NCI-H446 (cell line): ENCODE results near the gene EGLN3.
A peak's percentile ranks its signal among the peaks of the same experiment; 100 is the strongest.
"Not testable (repeated sequence)": the region's sequence is repeated elsewhere in the genome, so short reads cannot be mapped to it uniquely, and the experiment has no call there.

ENCODE experiments used
- DNase-seq, 2 experiments: peaks; one replicate each; lab custom pipeline; 2025; lab: John Stamatoyannopoulos, UW

EGLN3 gene

DNA sequence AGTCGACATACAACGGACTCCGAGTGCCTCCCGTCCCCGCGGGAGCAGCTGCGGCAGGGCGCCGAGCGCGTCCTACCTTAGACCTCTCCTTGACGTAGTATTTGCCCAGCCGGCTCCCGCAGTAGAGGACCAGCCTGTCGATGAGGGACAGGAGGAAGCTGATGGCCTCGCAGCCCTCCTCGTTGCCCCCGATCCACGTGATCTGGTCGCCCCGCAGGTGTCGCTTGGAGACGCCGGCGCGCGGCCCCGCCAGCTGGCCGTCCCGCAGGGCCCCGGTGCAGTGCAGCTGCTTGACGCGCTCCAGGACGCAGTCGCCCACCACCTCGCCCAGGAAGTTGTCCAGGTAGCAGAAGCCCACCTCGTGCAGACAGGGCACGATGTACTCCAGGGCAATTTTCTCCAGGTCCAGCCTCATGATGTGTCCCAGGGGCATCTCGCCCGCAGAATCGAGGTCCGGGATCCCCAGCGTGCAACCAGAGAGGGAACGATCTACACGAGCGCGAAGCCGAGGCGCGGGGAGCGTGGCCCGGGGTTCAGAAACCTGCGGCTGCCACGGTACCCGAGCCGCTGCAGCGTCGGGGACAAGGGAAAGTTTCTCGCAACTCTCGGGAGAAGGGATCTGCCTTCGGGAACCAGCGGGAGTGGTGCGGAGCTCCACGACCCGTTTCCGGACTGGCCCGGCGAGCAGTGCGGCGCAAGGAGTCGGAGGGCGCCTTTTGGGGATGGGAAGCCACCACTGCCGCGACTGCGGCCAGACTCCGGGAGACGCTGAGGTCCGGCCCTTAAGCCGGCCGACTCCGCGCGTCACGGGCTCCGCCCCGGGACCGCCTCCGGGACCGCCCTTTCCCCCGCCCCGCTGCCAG, at the start of gene EGLN3:
Gene EGLN3, minus strand, starts transcription at position 755 of the 863 bp plus-strand sequence. Its CDS starts 322 bp downstream, at position 433.
- peak; percentile 81 to 94 for DNase-seq

DNA sequence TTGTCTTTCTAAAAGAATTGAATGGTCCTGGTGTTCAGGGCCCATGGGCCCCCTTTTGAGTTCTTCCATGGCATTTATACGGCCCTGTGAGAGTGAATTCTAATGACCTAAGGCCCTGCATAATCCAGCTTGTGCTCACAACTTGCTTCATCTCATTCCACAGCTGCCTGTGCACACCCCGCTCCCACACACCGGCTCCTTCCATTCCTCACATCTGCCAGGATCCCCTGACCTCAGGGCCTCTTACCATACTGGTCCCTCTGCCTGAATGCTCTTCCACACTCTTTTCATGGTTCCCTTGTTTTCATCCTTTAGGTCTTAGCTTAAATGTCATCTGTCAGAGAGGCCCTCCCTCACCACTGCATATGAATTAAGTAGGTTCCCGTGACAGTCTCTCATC, 49.5 kb upstream of the EGLN3 start:
- DNase-seq: no peak

DNA sequence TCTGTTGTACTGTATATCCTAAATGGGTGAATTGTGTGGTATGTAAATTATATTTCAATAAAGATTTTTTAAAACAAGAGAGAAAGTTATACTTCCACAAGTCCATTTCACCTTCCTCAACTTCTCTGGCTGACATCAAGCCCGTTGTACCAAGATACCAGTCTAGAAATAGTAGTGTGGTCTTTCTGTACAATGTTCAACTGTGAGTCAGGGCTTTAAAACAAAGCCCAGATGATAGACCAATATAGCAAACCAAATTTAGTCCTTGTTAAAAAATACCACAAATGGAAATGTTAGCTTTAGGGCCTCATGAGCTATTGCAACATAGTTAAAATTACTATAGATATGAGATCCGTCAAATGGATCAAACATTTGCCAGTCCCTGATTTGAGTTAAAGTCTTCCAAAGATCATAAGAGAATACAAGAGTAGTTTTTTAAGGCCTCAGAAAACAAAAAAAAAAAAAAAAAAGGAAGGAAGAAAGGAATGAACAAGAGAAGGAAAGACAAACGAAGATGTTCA, 49.0 kb upstream of the EGLN3 start:
- no peak for DNase-seq

DNA sequence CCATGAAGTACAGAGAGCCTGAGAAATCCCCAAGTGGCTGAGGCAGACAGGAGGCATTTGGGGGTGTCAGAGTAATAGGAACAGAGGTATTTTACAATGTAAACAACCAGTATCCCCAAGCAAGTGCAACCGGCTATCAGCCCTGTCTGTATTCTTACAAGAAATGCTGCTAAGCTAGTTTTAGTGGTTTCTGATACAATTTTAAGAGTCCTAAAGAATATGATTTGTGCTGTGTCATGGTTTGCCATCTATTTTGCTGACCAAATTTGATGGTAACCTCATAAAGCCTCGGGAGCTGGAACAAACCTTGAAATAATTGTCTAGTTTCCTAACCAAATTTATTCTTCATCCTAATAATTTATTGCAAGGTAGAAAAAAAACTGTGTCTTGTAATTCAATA, 46.7 kb upstream of the EGLN3 start:
- no peak for DNase-seq

DNA sequence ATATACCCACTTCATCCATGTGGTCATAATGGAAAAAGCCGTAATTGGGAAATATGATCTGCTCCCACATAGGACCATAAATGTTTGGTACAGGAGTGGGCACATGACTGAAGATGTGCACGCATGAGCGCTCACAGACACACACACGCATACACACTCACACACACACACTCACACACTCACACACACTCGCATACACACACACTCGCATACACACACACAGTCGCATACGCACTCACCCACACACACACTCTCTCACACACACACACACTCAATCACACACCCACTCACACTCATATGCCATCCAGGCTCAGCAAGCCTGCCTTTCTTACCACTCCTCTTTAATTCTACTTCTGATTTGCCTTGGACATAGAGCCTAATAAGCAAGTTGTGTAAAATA, 45.6 kb upstream of the EGLN3 start:
- DNase-seq: no peak

DNA sequence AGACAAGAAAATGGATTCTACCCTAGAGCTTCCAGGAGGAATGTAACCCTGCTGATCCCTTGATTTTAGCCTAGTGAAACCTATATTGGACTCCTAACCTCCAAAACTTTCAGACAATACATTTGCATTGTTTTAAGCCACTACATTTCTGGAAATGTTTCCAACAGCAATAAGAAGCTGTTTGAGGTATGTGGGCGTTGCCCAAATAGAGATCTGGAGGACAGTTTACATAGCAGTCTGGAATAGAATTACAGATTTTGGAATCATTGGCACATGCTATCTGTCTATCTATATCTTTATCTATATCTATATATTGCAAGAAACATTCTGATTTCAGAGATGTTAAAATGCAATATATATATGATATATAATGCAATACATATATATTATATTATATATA, 42.4 kb upstream of the EGLN3 start:
- no peak for DNase-seq

DNA sequence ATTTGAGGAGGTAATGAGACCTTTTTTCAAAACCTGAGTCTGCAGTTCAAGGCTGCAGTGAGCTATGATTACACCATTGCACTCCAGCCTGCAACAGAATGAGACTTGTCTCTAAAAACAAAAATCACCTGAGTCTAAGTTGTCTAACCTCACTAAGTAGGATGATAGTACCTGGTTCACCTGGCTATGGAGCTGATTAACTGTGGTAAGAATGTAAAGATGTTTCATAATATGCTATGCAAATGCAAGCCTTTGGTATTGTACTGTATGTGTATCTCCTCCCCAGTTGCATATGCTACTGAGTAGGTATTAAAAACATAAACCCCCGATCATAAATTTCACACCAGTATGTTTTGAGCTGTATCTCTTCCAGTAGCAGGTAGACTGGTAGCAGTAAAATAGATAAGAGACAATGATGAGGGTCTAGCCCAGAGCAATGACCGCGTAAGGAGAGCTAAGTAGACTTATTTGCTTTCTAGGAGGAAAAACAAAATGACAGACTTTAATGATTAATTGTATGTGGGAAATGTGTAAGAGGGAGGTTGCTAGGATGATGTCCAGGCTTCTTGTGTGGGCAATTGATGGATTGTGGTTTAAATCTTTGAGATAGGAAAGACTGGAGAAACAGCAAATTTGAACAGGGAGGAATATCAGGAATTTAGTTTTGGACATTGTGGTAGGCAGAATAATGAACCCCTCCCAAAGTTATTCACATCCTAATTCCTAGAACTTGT, 41.6 kb upstream of the EGLN3 start:
- no peak for DNase-seq

DNA sequence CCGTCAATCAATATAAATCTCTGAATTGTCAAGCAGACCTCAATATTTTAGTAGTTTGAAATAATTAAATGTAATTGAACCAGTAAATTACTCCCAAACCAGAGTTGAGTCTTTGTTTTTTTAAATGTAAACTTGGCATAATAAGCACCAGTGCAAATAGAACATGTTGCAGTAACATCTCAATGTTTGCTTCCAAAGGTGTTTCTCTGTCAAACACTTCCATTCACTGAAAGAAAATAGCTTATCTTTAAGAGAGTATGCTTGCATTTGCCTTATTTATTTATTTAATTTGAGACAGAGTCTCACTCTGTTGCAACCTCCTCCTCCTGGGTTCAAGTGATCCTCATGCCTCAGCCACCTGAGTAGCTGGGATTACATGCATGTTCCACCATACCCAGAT, 39.9 kb upstream of the EGLN3 start:
- DNase-seq: no peak

DNA sequence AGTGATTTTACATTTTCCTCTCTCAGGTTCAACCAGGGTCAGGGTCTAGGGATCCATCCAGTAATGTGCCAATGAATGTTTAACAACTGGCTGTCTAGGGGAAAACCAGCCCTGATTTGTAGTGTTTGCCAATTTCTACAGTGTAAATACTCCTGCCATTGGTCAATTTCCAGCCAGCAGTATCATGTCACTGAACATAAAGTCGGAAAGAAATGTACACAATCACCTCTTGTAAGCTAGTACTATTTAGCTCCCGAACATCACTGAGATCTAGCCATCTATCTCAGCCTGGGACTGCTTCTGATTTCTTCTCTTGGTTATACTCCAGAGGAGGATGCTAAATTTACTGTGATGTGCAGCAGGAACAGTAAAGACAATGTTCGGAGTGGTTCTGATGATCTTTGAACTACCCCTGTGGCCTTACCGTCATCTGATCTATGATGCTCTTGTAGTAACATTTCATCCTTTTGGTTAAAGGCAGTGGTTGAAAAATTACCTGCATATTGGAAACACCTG, 36.7 kb upstream of the EGLN3 start:
- DNase-seq: no peak

DNA sequence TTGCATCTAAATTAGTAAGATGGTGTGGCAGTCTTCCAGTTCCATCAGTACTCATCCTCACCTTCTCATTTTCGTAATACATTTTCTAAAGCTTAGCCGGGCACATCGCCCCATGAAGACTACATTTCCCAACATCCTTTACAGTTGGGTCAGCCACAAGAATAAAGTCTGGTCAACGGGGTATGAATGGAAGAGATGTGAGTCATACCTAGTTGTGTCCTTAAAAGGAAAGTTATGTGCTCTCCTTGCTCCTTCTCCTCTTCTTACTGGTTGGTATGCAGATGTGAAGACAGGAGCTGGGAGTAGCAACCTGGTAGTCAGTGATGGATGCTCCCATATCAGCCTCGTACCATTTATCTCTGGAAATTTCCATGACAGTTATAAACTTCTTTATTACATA, 35.9 kb upstream of the EGLN3 start:
- no peak for DNase-seq

DNA sequence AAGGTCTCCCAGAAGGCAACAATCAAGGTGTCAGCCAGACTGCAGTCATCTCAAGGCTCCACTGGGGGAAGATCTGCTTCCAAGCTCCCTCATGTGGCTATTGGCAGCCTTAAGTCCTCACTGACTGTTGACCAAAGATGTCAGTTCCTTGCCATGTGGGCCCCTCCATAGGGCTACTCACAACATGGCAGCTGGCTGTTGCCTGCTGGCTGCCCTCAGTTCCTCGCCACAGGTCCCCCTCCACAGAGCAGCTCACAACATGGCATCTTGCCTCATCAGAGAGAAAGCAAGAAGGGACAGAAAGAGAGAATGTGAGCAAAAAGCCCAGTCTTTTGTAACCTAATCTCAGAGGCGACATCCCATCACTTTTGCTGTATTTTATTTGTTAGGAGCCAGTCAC, 34.4 kb upstream of the EGLN3 start:
- no peak for DNase-seq

DNA sequence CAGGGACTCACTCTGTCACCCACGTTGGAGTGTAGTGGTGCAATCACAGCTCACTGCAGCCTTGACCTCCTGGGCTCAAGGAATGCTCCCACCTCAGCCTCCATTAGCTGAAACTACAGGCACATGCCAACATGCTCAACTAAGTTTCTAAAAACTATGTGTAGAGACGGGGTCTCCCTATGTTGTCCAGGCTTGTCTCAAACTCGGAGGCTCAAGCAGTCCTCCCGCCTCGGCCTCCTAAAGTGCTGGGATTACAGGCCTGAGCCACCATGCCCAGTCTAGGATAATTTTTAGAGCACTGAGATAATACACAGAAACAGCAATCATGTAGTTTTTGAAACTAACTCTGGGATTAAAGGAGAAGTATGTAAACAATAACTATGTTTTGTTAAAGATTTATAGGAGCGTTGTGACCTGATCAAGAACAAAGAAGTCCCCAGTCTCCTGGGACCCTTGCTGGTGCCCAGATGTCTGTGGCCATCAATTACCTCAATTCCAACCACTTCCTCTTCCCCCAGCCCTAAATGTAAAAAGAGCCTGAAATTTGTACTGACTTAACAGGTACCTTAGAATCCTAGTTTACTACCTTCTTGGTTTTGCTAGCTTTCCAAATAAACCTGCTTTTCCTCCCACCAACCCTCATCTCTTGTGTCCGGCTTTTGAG, 28.9 kb upstream of the EGLN3 start:
- no peak for DNase-seq

DNA sequence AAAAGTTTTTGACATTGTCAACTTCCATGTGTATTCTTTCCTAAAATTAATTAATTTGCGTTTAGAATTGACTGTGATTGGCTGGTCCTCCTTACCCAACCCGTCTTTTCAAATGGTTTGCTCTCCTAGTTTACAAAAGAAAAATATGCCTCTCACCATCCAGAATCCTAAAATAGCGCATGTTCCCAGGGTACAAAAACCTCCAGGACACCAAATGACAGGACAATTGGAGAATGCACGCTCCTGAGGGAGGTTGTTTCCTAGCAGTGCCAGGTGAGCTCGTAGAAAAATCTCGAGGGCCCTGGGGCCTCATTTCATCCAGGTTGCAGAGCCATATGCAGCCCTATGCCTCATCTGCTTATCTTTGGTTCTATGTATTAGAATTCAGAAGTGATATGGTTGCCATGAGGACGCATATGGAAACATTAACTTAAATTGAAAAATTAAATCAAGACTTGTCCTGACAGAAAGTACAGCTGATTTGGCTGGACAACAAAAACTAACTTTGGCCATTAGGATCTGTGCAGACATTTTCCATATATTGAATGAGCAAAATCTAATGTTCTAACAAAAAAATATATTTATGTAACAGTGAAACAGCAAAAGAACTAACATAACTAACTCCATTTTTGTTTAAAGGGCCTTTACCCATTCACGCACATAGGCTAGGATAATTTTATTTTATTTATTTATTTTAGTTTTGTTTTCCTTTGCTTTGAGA, 28.2 kb upstream of the EGLN3 start:
- no peak for DNase-seq

DNA sequence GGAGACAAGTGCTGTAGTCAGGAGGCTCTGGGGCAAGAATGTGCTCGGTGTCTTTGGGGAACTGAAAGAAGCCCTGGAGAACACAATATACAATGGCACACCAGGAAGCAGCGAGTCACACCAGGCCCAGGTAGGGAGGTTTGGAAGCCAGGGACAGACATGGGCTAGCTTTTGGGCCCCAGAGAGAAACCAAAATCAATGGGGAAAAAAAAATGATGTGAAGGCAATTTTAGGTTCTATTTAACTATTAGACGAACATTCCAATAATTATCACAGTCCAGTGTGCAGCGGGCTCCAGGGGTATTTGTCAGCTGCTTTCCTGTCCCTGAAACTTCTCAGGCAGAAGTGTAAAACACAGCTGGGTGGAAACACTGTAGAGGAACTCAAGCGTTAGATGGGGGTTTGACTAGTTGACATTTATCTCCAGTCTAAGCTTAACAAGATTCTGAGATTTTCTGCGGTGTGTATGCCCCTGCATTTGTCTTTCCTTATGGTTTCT, 21.8 kb upstream of the EGLN3 start:
- DNase-seq: no peak

DNA sequence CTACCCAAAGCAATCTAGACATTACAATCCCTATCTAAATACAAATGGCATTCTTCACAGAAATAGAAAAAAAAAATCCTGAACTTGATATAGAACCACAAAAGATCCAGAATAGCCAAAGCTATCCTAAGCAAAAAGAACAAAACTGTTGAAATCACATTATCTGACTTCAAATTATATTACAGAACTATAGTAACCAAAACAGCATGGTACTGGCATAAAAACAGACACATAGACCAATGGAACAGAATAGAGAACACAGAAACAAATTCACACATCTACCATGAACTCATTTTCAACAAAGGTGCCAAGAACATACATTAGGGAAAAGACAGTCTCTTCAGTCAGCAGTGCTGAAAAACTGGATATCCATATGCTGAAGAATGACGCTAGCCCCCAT, 19.0 kb upstream of the EGLN3 start:
- DNase-seq: not testable (repeated sequence)

DNA sequence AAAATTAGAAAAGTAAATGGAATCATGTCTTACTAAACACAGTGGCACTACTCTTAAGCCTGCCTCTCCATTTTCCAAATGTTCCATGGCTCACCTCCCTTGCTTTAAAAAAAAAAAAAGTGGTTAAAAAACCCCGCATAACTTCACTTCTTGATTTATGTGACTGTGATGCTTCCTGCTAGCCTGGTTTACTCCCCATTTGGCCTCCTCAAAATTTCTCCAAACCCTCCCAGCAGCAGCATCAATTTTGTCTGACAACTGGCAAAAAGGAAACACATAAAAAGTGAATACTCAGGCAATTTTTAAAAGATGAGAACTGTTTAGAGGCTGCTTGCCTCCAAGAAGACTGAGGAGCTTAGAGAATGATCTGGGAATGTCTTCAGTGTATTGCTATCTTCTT, 17.8 kb upstream of the EGLN3 start:
- DNase-seq: no peak

DNA sequence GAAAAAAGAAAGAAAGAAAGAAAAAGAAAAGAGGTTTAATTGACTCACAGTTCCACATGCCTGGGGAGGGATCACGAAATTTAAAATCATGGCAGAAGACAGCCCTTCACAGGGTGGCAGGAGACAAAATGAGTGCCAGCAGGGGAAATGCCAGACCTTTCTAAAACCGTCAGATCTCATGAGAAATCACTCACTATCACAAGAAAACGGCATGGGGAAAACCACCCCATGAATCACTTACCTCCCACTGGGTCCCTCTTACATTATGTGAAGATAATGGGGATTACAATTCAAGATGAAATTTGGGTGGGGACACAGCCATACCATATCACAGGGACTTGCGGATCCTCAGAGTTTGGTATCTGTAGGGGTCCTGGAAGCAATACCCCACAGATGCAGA, 16.3 kb upstream of the EGLN3 start:
- DNase-seq: no peak

DNA sequence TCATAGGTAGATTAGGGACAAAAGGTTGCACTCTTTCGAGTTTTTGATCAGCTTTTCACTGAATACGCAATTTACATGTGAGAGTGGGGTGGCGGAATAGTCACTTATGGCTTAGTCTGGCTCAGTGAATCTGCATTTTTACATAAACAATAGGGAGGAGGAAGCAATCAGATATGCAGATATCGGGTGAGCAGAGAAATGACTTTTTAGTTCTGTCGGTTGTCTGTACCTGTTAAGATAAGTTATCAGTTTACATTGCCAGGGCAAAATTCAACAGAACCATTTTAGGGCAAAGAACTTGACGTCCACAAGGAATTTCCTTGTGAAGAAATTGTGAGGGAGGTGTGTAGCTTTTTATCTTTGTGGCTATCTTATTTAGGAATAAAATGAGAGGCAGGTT, 15.4 kb upstream of the EGLN3 start:
- no peak for DNase-seq

DNA sequence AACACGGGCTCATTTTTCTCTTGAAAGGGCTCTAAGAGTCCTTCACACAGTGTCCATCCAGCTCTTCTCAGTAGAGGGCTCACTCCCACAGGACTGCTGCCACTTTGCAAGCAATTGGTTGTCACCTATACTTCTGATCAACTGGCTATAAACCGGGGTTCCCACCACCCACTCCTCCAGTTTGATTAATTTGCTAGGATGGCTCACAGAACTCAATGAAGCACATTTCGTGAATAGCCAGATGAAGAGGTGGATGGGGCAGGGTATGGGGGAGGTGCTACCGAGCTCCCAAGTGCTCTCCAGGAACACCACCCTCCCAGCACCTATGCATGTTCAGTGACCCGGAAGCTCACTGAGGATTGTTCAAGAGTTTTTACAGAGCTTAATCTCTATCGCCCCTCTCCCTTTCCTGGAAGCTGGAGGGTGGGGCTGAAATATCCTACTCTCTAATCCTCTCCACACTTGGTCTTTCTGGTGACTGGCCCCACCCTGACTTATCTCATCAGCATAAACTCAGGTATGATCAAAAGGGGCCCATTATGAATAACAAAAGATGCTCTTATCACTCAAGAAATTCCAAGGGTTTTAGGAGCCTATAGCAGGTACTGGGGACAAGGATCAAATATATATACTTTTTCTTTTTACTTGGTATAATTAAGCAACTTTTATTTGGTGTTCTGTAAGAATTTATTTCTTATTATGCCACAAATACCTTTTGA, 13.9 kb upstream of the EGLN3 start:
- no peak for DNase-seq

DNA sequence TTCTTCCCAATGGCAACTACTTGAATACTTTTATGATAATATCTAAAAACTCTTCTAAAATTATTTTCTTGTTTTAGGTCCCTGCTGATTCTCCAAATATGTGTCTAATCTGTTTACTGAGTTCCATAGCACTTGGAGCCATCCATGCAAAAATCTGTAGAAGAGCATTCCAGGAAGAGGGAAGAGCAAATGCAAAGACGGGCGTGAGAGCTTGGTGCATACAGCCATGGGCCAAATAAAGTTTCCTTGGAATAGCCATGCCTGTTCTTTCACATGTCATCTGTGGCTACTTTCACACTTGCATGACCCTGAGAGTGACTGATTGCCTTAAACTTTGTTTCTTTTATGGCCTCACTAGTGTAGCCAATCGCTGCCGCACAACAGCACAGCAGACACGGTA, 13.0 kb upstream of the EGLN3 start:
- no peak for DNase-seq

DNA sequence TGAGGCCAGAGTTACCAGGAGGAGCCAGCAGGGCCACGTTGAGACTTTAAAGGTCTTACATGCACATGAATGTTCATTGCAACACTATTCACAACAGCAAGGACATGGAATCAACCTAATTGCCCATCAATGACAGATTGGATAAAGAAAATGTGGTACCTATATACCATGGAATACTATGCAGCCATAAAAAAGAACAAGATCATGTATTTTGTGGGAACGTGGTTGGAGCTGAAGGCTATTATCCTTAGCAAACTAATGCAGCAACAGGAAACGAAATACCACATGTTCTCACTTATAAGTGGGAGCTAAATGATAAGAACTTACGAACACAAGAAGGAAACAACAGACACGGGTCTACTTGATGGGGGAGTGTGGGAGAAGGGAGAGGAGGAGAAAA, 11.6 kb upstream of the EGLN3 start:
- not testable (repeated sequence) for DNase-seq
